Stimulated activated naive CD8-positive, alpha-beta T cell treated with anti-CD3 and anti-CD28 coated beads, Interleukin-15, Interleukin-2, amounts not matched to agents 100 ng/mL and 50 ng/mL, for 24 hours (primary cell): ENCODE results near the gene RNF8.
A peak's percentile ranks its signal among the peaks of the same experiment; 100 is the strongest.

ENCODE experiments used
- H3K27ac Mint-ChIP-seq: one replicate; pipeline ENCODE4 v1.8.0; 2021; ENCODE audit warnings: mild to moderate bottlenecking, mixed read lengths
- H3K27me3 Mint-ChIP-seq: one replicate; pipeline ENCODE4 v1.8.0; 2021; ENCODE audit warnings: mixed read lengths
- H3K36me3 Mint-ChIP-seq: one replicate; pipeline ENCODE4 v1.8.0; 2021; ENCODE audit warnings: low read depth, mixed read lengths
- H3K4me1 Mint-ChIP-seq: one replicate; pipeline ENCODE4 v1.8.0; 2021; ENCODE audit warnings: low read depth, mixed read lengths
- H3K4me3 Mint-ChIP-seq: one replicate; pipeline ENCODE4 v1.8.0; 2021; ENCODE audit warnings: mild to moderate bottlenecking, mixed read lengths
- H3K9me3 Mint-ChIP-seq: one replicate; pipeline ENCODE4 v1.8.0; 2021; ENCODE audit warnings: mixed read lengths

RNF8 gene

DNA sequence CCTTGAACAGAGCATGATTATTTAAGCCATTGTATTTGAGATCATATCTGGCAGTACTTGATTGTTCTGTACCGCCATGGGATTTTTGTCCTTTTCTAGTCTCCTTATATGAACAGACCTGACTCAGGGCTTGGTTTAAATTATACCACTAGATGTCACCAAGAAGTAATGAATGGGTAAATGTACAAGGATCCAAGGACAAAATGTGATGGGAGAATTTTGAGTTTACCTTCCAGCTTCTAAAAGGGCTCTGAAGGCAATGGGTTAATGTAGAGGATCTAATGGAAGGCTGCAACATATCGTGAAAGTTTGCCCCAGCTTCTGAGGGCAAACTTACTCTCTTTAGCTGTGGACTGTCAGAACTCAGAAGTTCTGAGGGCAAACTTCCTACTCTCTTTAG lies 12.0 kb downstream of the RNF8 start:
- Mint-ChIP-seq H3K36me3 (peaks cover 46% of the 10 kb centered on the region), H3K4me3 (no peak overlapping the region), H3K4me1 (peaks cover 7% of the 10 kb centered on the region), H3K27me3 (no peaks in the 10 kb centered on the region), H3K27ac (no peak overlapping the region), H3K9me3 (no peaks in the 10 kb centered on the region)

GRCh38 chr6:37366910-37367309 lies 13.1 kb downstream of the RNF8 start:
- Mint-ChIP-seq H3K36me3 (peaks cover 42% of the 10 kb centered on the region), H3K4me1 (peaks cover 7% of the 10 kb centered on the region), H3K4me3 (no peak overlapping the region), H3K27ac (no peak overlapping the region), H3K9me3 (no peaks in the 10 kb centered on the region), H3K27me3 (no peaks in the 10 kb centered on the region)

DNA sequence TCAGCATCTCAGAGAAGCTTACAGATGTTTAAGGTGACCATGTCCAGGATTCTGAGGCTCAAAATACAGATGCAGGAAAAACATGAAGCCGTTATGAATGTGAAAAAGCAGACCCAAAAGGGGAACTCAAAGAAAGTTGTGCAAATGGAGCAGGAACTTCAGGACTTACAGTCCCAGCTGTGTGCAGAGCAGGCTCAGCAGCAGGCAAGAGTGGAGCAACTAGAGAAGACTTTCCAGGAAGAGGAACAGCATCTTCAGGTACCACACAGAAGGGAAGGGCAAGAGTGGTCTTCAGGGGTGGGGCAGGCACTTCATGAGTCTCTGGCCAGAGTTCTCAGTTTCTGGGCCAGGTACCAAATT lies 15.2 kb downstream of the RNF8 start:
- peak overlapping the region; percentile 22 for H3K27ac Mint-ChIP-seq
- no peak overlapping the region for H3K4me3 Mint-ChIP-seq
- H3K36me3 Mint-ChIP-seq = peaks cover 34% of the 10 kb centered on the region
- H3K9me3 Mint-ChIP-seq = no peaks in the 10 kb centered on the region
- H3K27me3 Mint-ChIP-seq = no peaks in the 10 kb centered on the region
- peaks cover 7% of the 10 kb centered on the region for H3K4me1 Mint-ChIP-seq

DNA sequence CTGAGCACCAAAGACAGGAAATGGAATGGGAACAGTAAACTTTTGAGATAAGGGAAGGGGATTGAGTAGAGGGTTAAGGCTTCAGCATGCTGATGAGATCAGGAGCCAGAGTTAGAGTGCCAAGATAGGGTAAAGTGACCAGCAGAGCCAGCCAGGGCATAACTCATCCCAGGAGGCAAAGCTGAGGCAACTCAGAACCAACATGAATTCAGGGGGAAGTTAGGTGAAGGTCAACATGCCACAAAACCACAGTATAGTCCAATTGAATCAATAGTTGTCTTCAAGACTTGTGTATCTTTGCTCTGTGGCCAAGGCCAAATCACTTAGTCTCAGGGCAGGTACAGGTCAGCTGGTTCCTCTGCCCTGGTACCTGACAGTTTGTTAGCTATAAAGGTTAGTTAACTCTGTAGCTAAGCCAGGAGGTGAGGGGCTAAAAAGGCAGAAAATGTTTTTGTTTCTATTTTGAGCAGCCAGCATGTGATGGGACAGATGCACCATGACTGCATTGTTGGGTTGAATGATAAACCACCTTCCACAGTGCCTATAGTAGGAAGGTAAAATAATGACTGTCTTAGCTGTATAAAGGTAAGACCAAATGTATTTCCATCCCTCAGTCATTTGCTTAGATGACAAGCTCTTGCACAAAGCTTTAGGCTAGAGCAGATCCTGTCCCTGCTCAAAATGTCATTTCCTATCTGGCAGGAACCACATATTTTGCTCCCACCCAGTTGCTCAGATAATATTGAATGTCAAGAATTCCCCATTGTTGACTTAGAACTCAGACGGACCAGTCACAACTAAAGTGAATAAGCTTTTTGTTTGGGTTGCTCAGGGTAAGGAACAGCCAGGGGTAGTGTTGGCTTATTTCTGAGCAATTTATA lies 15.8 kb downstream of the RNF8 start:
- Mint-ChIP-seq H3K27me3 (no peaks in the 10 kb centered on the region), H3K4me3 (no peak overlapping the region), H3K27ac (peak overlapping the region; percentile 22), H3K4me1 (peaks cover 7% of the 10 kb centered on the region), H3K36me3 (peaks cover 34% of the 10 kb centered on the region), H3K9me3 (no peaks in the 10 kb centered on the region)

GRCh38 chr6:37371154-37372083 lies 17.6 kb downstream of the RNF8 start:
- Mint-ChIP-seq H3K4me3 (no peak overlapping the region), H3K36me3 (peaks cover 40% of the 10 kb centered on the region), H3K4me1 (peaks cover 10% of the 10 kb centered on the region), H3K27ac (no peak overlapping the region), H3K27me3 (no peaks in the 10 kb centered on the region), H3K9me3 (no peaks in the 10 kb centered on the region)

DNA sequence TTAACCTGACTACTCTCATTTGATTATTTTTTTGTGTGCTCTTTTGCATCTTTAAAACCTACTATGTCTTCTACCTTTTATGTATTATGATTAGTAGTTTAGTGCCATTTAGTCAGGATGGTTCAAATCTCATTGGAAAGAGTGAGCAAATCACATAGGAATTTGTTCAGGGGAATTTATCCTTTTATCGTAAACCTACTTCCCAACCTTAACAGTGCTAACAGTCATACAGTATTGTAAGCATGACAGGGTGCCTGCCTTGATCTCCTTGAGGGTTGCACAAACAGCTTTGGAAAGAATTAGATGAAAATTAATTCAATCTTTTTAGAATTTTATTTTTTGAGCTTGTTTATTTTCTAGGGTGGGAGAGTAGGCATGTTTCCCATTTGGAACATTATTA lies 18.3 kb downstream of the RNF8 start:
- H3K9me3 Mint-ChIP-seq = no peaks in the 10 kb centered on the region
- no peak overlapping the region for H3K27ac Mint-ChIP-seq
- H3K4me1 Mint-ChIP-seq = peaks cover 10% of the 10 kb centered on the region

DNA sequence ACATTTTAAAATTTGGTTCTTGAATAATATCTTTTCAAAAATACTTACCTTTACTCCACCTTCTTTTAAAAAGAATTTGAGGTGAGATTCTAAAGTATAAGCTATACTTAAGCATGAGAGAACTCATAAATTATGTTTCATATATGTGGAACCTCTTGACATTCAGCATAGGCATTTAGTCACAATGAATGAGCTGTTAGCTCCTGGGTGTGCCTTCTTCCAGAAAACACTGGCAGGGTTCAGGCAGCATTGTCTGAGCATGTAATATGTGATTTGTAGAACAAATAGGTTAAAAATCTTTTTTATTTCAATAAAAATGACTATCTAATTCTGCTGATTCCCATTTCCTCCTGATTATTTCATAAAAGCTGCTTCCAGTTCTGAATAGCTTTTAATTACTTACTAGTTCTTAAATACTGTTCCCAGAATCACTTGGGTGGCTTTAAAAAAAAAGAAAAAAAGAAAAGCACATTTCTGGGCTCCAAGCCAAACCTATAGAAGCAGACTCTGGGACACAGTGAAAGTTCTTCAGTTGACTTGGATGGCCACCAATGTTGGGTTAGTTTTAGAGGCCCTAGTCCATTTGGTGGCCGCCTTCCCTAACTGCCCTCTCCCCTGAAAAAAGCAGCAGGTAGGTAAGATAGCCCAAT lies 20.2 kb downstream of the RNF8 start:
- Mint-ChIP-seq H3K9me3 (no peaks in the 10 kb centered on the region), H3K4me1 (peaks cover 9% of the 10 kb centered on the region), H3K27me3 (no peaks in the 10 kb centered on the region), H3K36me3 (peaks cover 44% of the 10 kb centered on the region), H3K27ac (no peak overlapping the region), H3K4me3 (no peak overlapping the region)

More for the DNA sequence above, 18.3 kb downstream of the RNF8 start:
- Mint-ChIP-seq H3K4me3 (no peak overlapping the region), H3K27me3 (no peaks in the 10 kb centered on the region), H3K36me3 (peaks cover 43% of the 10 kb centered on the region)

- Mint-ChIP-seq H3K27ac (no peak overlapping the region), H3K27me3 (no peaks in the 10 kb centered on the region), H3K4me3 (no peak overlapping the region), H3K9me3 (no peaks in the 10 kb centered on the region), H3K36me3 (peaks cover 34% of the 10 kb centered on the region), H3K4me1 (peaks cover 4% of the 10 kb centered on the region)
Observed at GRCh38 chr6:37375376-37375775, 21.6 kb downstream of the RNF8 start.

DNA sequence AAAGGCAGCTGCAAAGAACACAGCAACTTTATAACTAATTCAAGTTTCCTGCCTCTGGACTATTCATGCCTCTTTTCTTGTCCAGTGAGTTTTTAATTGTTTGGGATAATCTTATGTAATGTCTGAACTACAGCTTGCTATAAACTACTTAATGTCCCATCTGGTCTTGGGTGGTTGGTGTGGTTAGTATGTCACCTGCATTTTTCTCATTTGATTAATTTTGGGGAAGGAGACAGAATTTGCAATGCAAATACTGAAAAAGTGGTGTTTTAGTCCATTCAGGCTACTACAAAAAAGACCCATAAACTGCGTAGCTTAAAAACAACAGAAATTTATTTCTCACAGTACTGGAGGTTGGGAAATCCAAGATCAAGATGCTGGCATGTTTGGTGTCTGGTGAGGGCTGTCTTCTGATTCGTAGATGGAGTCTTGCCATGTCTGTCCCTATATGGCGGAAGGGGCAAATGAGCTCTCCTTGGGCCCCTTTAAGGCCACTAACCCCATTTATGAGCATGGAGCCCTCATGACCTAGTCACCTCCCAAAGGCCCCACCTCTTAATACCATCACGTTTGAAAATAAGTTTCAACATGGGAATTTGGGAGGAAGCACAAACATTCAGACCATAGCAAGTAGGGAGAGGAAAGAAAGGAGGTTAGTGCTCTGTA lies 22.4 kb downstream of the RNF8 start:
- H3K27me3 Mint-ChIP-seq = no peaks in the 10 kb centered on the region
- H3K27ac Mint-ChIP-seq = peak overlapping the region; percentile 16
- peaks cover 34% of the 10 kb centered on the region for H3K36me3 Mint-ChIP-seq
- H3K4me3 Mint-ChIP-seq = no peak overlapping the region
- no peaks in the 10 kb centered on the region for H3K9me3 Mint-ChIP-seq
- H3K4me1 Mint-ChIP-seq = peaks cover 4% of the 10 kb centered on the region

- Mint-ChIP-seq H3K27me3 (no peaks in the 10 kb centered on the region), H3K36me3 (peaks cover 32% of the 10 kb centered on the region), H3K9me3 (no peaks in the 10 kb centered on the region), H3K4me3 (no peak overlapping the region), H3K4me1 (no peaks in the 10 kb centered on the region), H3K27ac (no peak overlapping the region)
Observed at GRCh38 chr6:37381579-37381978, 27.8 kb downstream of the RNF8 start.

- Mint-ChIP-seq H3K27ac (no peak overlapping the region), H3K4me3 (no peak overlapping the region), H3K4me1 (no peaks in the 10 kb centered on the region), H3K36me3 (peaks cover 28% of the 10 kb centered on the region), H3K9me3 (no peaks in the 10 kb centered on the region), H3K27me3 (no peaks in the 10 kb centered on the region)
Observed at GRCh38 chr6:37382994-37383765, 29.4 kb downstream of the RNF8 start.

DNA sequence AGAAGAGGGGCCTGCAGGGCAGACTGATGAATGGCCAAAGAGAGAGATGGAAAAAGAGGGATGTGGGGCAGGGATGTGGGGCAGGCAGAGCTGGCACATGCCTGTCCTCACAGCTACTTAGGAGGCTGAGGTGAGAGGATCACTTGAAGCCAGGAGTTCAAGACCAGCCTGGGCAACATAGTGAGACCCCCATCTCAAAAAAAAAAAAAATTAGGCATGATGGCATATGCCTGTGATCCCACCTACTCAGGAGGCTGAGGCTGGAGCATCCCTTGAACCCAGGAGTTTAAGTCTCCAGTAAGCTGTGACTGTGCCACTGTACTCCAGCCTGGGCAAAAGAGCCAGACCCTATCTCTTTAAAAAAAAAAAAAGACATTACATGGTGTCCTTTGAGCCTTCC lies 34.8 kb downstream of the RNF8 start:
- Mint-ChIP-seq H3K4me3 (no peak overlapping the region), H3K4me1 (no peaks in the 10 kb centered on the region), H3K27me3 (no peaks in the 10 kb centered on the region), H3K9me3 (no peaks in the 10 kb centered on the region), H3K36me3 (peaks cover 11% of the 10 kb centered on the region), H3K27ac (no peak overlapping the region)

DNA sequence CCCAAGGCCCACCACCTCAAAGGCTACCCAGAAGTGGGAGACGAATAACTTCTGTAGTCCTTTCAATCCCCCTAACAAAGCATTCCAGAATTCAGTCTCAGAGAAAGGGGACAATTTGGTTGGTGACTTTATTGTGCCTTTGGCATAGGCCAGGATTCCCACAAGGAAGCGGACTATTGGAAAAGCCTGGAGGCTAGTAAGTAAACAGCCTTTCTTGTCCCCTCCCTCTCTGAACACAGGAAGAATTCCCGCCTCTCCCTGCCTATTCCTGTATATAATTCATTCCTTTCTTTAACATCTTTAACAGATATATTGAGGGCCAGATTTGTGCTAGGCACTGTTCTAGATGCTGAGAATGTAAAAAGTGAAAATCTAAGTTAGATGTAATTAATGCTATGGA lies 36.1 kb downstream of the RNF8 start:
- Mint-ChIP-seq H3K9me3 (no peaks in the 10 kb centered on the region), H3K36me3 (peaks cover 11% of the 10 kb centered on the region), H3K27ac (no peak overlapping the region), H3K4me3 (no peak overlapping the region), H3K4me1 (no peaks in the 10 kb centered on the region), H3K27me3 (no peaks in the 10 kb centered on the region)

DNA sequence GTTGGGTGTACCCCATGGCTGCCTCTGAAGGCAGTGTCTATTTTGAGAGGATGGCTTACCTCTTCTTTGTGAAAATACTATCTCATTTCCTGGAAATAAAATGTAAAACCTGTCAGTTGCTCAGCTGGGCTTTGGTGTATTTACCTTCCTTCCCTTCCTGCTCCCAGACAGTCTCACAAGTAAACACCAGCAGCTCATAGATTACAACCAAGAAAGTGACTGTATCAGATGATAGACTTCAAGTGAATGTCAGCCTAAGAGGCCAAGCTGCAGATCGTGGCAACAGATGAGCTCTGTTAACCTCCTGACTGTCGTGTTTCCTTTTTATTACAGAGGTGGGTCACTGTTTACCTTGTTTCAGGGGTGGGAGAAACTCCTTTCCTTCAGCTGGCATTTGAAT lies 37.3 kb downstream of the RNF8 start:
- no peaks in the 10 kb centered on the region for H3K27me3 Mint-ChIP-seq
- H3K36me3 Mint-ChIP-seq = peaks cover 11% of the 10 kb centered on the region
- no peaks in the 10 kb centered on the region for H3K4me1 Mint-ChIP-seq
- no peak overlapping the region for H3K27ac Mint-ChIP-seq
- H3K9me3 Mint-ChIP-seq = no peaks in the 10 kb centered on the region
- no peak overlapping the region for H3K4me3 Mint-ChIP-seq
